ENCODE results near the gene SGPP1.
"Not testable (repeated sequence)": the region's sequence is repeated elsewhere in the genome, so short reads cannot be mapped to it uniquely, and the experiment has no call there.

Gene SGPP1, protein sequence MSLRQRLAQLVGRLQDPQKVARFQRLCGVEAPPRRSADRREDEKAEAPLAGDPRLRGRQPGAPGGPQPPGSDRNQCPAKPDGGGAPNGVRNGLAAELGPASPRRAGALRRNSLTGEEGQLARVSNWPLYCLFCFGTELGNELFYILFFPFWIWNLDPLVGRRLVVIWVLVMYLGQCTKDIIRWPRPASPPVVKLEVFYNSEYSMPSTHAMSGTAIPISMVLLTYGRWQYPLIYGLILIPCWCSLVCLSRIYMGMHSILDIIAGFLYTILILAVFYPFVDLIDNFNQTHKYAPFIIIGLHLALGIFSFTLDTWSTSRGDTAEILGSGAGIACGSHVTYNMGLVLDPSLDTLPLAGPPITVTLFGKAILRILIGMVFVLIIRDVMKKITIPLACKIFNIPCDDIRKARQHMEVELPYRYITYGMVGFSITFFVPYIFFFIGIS

DNA sequence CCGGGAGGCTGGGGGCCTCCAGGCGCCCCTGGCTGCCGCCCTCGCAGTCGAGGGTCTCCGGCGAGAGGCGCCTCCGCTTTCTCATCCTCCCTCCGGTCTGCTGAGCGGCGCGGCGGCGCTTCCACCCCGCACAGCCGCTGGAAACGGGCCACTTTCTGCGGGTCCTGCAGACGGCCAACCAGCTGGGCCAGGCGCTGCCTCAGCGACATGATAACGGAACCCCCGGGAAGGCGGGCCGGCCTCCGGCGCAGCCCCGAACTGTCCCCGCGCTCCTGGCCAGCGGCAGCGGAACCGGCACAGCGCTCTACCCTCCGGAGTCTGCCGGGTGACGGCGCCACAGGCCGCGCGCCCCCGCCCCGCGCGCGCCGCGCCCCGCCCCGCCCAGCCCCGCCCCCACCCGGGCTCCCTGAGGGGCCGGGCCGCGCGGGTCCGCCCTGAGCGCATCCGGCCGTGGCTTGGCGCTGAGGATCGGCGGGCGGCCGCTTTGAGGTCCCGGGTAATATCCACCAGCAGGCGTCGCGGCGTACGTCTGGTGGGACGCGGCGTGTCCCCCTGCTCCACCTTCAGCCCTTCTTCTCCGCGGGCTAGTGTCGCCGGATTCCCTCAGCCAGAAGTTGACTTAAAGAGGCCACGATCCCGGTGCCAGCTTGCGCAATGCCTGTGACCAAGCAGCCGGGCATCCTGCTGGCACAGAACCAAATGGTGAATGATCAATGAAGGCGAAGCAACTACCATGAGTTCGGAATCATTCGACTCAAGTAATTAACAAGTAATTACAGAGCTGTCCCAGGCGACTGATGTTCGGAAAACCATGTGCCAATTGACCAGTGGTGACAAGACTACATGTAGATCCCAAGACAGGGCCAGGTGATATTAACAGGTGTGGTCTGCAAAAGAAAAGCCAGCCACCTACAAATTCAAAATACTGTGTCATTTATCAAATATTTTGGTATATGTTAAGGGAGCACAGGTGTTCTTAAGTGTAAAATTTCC, at the start of gene SGPP1:
SGPP1 (minus strand) TSS at position 330 of the 993 bp plus-strand sequence; CDS start at position 209, 121 bp downstream.
- peak; percentile 90 for DNase-seq (ENCODE audit: low spot score)

DNA sequence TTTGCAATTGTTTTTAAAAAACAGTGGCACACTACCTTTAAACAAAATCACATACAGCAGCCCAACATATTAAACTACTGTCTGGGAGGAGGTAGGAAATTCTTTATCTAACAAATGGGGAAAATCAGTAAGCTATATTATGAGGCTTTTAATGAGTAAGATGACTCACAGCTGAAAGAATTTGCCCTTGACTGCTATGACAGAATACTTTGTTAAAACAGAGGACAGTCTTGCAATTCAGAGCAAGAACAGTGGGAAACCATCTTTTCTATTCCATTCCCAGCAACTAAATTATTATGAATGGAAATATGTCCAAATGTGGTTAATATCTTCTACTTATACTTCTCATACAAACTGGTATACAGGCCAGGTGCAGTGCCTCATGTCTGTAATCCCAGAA, 49.2 kb upstream of the SGPP1 start:
- peak; percentile 59 for DNase-seq (ENCODE audit: low spot score)

DNA sequence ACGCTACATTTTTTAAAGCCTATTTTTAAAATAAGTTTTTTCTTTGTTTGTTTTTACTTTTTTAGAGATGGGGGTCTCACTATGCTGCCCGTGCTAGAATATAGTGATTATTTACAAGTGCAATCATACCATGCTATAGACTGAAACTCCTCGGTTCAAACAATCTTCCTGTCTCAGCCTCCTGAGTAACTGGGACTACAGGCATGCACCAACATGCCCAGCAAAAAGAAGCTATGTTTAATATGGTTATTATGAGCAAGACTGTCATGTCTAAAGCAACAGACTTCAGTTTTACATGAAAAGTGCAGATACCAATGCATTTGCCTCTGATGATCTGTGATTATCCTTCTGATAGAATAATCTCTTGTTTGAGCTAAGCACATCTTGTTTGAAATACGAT, 45.6 kb upstream of the SGPP1 start:
- DNase-seq (ENCODE audit: low spot score), result no peak

DNA sequence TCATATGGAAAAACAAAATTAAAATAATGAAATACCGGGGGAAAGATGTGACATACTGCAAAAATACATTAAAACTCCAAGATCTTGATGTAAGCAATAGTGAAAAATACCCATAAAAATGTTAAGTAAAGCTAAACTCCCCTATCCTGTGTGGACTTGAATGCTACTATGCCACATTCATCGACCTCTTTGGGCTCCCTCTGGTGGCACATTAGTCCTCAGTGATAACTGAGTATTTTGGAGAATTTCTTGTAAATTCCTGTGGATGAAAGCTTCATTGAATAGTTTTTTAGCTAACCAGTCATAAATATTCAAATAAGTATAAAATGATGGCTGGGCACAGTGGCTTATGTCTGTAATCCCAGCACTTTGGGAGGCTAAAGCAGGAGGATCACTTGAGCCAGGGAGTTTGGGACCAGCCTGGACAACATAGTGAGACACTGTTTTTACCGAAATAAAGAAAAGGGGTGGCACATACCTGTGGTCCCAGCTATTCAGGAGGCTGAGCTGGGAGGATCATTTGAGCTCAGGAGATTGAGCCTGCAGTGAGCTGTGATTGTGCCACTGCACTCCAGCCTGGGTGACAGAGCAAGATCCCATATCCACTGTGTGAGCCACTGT, 42.4 kb upstream of the SGPP1 start:
- peak; percentile 63 for DNase-seq (ENCODE audit: low spot score)

DNA sequence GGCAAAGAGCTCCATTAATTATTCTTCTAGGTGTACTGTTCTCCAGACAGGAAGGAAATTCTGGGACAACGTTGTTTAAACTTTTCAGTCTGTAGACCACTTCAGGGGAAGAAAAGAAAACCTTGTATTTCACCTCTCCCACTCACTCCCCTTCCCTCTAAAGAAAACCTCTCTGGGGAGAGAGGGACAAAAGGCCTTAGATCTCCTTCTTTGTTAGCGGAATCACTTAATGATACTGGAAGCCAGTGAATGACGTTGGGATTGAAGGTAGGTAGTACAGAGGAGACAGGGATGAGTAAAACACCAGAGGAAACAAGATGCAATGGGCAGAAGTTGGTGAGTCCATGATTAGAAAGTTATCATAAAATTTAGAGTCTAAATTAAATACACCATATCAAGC, 38.7 kb upstream of the SGPP1 start:
- no peak for DNase-seq (ENCODE audit: low spot score)

DNA sequence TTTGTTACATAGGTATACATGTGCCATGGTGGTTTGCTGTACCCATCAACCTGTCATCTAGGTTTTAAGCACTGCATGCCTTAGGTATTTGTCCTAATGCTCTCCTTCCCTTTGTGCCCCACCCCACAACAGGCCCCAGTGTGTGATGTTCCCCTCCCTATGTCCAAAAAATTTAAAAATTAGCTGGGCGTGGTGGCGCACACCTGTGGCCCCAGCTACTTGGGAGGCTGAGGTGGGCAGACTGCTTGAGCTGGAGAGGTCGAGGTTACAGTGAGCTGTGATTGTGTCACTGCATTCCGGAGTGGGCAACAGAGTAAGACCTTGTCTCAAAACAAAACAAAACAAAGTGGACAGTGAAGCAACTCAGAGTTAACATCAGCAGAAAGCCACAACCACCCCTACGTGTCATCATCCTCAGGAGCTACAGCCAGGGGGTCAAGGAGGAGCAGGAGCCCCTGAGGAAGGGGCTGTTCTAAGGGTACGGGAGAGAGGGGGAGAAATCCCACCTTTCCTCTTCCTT, 36.8 kb upstream of the SGPP1 start:
- DNase-seq (ENCODE audit: low spot score), result no peak

DNA sequence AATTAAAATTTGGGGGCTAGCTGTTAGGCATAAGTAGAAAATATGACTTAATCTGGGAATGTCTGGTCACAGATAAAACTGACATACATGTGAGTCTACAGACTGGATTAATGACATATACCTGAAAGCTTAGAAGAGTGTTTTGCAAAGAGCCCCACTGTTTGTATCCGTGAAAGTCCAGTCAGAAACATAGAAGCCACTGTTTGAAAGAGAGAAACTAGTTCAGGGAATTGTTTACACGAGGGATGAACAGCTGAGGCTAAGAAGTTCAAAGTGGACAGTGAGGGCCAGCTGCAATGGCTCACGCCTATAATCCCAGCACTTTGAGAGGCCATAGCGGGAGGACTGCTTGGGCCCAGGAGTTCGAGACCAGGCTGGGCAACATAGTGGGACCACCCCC, 36.2 kb upstream of the SGPP1 start:
- DNase-seq (ENCODE audit: low spot score), result no peak

DNA sequence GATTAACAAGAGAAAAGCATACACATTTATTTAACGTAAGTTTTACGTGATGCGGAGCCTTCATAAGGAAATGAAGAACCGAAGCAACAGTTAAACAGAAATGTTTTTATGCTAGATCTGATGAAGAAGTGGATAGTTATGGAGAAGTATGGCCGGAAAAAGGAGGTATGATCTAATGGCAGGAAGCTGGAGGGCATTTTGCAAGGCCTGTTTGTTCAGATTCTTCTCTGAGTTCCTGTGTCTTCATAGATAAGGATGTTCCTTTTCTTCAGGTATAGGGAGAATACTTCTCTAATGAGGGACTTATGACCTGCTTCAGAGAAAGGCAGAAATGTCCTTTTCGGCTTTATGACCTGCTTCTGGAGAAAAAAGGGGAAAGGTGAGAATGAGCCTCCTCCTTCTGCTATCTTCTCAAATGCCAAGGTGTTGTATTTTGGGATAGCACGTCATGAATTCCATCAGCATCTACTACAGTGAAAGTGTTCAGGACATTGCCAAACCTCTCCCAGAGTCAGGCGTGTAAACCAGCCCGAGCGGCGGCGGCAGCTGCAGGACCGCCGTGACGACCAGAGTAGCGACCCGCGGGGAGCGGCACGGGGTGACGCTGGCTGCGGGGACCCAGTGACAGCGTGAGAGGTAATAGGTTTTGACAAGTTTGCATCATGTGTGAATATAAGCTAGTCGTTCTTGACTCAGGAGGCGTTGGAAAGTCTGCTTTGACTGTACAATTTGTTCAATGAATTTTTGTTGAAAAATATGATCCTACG, 33.7 kb upstream of the SGPP1 start:
- no peak for DNase-seq (ENCODE audit: low spot score)

DNA sequence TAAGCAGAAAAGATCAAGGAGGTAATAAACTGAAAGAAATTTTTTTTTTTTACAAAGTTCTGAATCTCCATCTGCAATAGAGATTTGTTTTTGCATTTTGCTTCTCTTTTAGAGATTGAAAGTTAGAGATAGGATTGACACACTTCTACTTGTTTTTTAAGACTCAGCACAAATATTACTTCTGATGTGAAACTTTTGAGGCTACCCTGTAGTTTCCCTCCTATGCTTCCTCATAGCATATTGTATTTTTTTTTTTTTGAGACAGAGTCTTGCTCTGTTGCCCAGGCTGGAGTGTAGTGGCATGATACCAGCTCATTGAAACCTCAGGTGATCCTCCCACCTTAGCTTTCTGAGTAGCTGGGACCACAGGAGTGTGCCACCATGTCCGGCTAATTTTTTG, 32.1 kb upstream of the SGPP1 start:
- DNase-seq (ENCODE audit: low spot score), result no peak

DNA sequence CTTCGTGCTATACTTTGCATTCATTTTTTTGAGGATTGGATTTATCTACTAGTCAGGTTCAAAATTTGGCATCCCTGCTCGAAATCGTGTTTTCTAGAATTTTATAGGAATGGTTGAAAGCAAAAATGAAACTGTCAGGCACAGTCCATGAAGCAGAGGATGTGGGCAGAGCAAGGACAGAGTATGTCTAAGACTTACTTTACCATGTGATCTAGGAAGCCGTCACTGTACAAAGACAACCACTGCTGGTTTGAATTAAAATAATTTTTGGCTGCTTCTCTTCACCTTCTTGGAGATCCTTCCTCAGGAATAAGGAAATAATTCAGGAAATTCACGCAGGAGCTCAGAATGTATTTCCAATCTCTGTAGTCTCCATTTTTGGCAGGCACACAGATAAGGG, 31.6 kb upstream of the SGPP1 start:
- no peak for DNase-seq (ENCODE audit: low spot score)

DNA sequence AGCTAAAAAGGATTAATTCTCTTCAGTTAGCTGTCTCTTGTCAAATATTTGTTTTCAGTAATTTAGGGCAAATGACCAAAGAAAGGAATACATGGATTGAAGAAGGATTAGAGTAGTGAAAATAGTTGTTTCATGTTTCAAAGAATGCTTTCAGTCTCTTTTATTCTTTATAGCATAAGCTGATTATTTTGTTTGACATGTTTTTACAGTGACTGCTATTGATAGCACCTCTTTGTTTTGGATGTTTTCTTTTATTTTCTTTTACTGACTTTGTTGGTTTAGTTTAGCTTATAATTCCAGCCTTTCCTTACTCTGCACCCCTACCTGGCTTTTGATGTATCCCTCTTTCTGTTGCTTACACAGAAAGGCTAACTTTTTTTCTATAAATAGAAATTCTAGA, 29.3 kb upstream of the SGPP1 start:
- no peak for DNase-seq (ENCODE audit: low spot score)

DNA sequence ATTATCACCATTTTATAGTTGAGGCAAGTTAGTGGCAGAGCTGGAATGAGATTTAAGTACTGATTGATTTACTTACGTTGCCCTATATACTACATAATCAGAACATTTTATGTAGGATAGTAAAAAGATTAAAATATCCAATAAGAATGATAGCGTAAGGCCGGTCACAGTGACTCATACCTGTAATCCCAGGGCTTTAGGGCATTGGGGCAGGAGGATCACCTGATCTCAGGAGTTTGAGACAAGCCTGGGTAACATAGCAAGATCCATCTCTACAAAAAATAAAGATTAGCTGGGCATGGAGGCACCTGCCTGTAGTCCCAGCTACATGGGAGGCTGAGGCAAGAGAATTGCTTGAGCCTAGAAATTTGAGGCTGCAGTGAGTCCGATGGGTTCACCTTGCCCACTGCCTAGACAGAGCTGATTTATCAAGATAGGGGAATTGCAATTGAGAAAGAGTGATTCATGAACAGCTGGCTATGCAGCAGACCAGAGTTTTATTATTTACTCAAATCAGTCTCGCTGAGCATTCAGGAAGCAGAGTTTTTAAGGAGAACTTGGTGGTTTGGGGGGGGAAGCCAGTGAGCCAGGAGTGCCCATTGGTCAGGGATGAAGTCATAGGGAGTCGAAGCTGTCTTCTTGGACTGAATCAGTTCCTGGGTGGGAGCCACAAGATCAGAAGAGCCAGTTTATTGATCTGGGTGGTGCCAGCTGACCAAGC, 24.7 kb upstream of the SGPP1 start:
- DNase-seq (ENCODE audit: low spot score), result peak; percentile 54

DNA sequence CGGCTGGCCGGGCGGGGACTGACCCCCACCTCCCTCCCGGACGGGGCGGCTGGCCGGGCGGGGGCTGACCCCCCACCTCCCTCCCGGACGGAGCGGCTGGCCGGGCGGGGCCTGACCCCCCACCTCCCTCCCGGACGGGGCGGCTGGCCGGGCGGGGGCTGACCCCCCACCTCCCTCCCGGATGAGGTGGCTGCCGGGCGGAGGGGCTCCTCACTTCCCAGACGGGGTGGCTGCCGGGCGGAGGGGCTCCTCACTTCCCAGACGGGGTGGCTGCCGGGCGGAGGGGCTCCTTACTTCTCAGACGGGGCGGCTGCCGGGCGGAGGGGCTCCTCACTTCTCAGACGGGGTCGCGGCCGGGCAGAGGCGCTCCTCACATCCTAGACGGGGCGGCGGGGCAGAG, 23.2 kb upstream of the SGPP1 start:
- not testable (repeated sequence) for DNase-seq (ENCODE audit: low spot score)

DNA sequence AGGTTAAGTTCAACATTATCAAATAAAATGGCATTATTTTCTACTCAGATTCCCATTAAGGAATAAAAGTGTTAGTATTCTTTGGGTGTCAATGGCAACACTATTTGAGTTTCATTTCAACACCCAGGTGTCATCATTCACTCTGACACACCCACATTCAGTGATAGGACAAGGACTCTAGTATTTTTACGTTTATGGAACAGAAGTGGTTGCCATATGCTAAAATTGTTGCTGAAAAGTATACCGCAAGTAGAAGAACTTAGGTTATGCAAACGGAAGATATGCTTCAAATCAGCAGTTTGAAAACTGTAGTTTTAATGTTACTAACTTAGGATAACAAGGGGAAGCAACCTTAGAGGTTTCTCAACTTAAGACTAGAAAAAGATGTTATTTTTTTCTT, 20.0 kb upstream of the SGPP1 start:
- DNase-seq (ENCODE audit: low spot score), result no peak

DNA sequence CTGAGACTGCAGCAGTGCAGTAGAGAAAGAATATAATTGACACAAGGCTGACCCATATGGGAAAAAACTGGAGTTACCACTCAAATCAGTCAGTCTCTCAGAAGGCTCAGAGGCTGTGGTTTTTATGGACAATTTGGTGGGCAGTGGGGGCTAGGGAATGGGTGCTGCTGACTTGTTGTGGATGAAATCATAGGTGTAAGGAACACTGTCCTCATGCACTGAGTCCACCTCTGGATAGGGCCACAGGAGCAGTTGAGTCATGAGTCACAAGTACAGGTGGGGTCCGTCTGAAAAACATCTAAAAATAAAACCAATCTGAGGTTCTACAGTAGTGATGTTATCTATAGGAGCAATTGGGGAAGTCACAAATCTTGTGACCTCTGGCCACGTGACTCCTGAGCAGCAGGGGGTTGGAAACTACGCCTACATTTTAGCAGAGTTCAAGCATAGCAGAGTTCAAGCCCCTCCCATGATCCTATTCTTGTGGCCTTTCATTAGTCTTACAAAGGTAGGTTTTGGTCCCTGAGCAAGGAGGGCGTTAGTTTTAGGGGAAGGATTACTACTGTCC, 18.1 kb upstream of the SGPP1 start:
- peak; percentile 59 for DNase-seq (ENCODE audit: low spot score)

DNA sequence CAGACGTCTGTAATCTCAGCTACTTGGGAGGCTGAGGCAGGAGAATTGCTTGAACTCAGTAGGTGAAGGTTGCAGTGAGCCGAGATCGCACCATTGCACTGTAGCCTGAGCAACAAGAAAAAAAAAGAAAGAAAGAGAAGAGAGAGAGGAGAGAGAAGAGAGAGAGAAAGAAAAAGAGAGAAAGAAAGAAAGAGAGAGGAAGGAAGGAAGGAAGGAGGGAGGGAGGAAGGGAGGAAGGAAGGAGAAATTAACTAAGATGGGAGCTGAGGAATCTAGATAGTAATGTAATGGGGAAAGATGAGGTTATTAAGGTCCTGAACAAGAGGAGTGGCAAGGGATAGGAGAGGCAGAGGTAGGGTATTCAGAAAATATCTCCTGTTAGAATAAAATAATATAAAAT, 17.4 kb upstream of the SGPP1 start:
- DNase-seq (ENCODE audit: low spot score), result no peak

DNA sequence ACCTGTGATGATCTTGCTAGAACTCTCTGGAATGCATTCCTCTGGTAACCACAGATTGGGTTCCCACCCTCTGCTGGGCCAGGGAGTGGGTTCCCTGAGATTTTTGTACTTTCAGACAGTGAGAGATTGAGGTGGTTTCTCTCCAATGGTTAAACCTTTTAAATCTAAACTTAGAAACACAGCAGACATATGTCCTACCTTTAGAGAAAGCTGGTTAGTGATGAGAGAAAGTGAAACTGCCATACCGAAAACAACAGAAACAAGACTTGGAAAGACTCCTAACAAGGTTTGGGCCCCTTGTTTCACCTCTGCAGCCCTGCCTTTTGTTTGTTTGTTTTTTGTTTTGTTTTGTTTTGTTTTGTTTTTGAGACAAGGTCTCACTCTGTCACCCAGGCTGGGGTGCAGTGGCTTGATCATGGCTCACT, 9.7 kb upstream of the SGPP1 start:
- DNase-seq (ENCODE audit: low spot score), result no peak

DNA sequence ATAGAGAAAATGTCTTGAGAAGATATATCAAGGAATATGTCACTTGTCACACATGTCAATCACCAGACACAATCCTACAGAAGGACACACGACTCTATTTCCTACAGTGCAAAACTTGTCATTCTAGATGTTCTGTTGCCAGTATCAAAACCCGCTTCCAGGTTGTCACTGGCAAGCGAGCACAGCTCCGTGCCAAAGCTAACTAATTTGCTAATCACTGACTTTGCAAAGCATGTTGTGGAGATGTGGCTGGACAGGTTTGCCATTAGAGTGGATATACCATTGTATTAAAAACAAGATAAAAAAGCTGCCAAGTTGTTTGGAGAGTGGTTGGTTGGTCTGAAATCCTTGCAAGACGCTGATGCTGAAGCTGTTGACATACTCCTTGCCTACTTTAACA, 7.9 kb upstream of the SGPP1 start:
- no peak for DNase-seq (ENCODE audit: low spot score)

DNA sequence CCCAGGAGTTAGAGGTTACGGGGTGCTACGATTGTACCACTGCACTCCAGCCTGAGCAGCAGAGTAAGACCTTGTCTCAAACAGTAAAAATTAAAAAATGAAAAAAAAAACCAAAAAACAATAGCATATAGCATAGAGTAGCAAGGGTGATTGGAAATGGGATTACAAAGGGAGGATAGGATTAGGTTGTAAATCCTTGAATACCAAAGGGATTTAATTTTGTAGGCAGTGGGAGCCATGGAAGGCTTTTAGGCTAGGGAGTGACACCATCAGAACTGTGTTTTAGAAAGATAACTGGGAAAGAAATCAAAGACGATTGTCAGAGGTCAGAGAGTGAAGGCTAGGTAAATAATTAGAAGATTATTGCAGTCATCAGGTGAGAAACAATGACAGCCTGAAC, 2.8 kb upstream of the SGPP1 start:
- DNase-seq (ENCODE audit: low spot score), result no peak

DNA sequence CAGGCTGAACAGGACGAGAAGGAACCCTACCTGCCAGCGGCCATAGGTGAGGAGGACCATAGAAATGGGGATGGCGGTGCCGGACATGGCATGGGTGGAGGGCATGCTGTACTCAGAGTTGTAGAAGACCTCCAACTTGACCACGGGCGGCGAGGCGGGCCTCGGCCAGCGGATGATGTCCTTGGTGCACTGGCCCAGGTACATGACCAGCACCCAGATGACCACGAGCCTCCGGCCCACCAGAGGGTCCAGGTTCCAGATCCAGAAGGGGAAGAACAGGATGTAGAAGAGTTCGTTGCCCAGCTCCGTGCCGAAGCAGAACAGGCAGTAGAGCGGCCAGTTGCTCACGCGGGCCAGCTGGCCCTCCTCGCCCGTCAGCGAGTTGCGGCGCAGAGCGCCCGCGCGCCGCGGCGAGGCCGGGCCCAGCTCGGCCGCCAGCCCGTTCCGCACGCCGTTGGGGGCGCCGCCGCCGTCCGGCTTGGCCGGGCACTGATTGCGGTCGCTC, 582 bp downstream of the SGPP1 start:
- no peak for DNase-seq (ENCODE audit: low spot score)

Measured in LoVo (cell line).